Fibroblast of mammary gland (primary cell): ENCODE measurements around the gene TMEM238.

Experiments used
- DNase-seq: peaks from one replicate; pipeline ENCODE4 v3.0.0-alpha.2; 2010; ENCODE audit warnings: low read depth
- H3K4me3 ChIP-seq: 2 replicates; pipeline ENCODE4 v1.5.1; 2011; ENCODE audit warnings: low read depth, mild to moderate bottlenecking, low read length, moderate library complexity; ENCODE audit not compliant: control insufficient read depth
- CTCF ChIP-seq: conservative IDR thresholded peaks from 2 replicates; pipeline ENCODE4 v1.5.1; 2011; ENCODE audit warnings: low read depth, low read length, inconsistent platforms; ENCODE audit not compliant: control insufficient read depth, insufficient read depth

Gene TMEM238

GRCh38 chr19:55383279-55384130, 587 bp downstream of the TMEM238 start:
- TF ChIP-seq CTCF, result no peak
- DNase-seq, result peak; percentile 64
- peak overlapping the region; percentile 22 for H3K4me3 ChIP-seq

- no peak for TF ChIP-seq CTCF
- H3K4me3 ChIP-seq, result no peak overlapping the region
- no peak for DNase-seq
Observed at GRCh38 chr19:55382522-55383054, 1.5 kb downstream of the TMEM238 start.

GRCh38 chr19:55382013-55382412, 2.1 kb downstream of the TMEM238 start:
- no peak overlapping the region for H3K4me3 ChIP-seq
- TF ChIP-seq CTCF, result no peak
- DNase-seq, result no peak

- TF ChIP-seq CTCF, result no peak
- no peak for DNase-seq
- no peak overlapping the region for H3K4me3 ChIP-seq
Observed at GRCh38 chr19:55379174-55379573, 4.9 kb downstream of the TMEM238 start.

GRCh38 chr19:55377356-55378131, 6.5 kb downstream of the TMEM238 start:
- H3K4me3 ChIP-seq, result no peak overlapping the region
- no peak for DNase-seq
- no peak for TF ChIP-seq CTCF

GRCh38 chr19:55376241-55376933, 7.7 kb downstream of the TMEM238 start, which contains the start of gene TMEM190:
Gene TMEM190 (plus strand): TSS chr19:55376826. CDS start chr19:55376854, 28 bp downstream.
- no peak for TF ChIP-seq CTCF
- no peak for DNase-seq
- no peak within 1 kb of the TSS for H3K4me3 ChIP-seq
